IPS-18c (cell line): Measurements from ENCODE around the gene NWD2.

Experiments
- H3K4me3 ChIP-seq: 2 replicates; pipeline ENCODE4 v1.7.0; 2013; ENCODE audit warnings: low read depth, mild to moderate bottlenecking, low read length, moderate library complexity; ENCODE audit not compliant: insufficient read depth
- H3K9me3 ChIP-seq: one replicate; pipeline ENCODE4 v1.6.1; 2013; ENCODE audit warnings: mild to moderate bottlenecking, low read length, moderate library complexity; ENCODE audit not compliant: control insufficient read depth, insufficient read depth

NWD2 gene

GRCh38 chr4:37445023-37445422, 200.5 kb downstream of the NWD2 start:
- H3K4me3 ChIP-seq = no peak overlapping the region
- no peaks in the 10 kb centered on the region for H3K9me3 ChIP-seq

DNA sequence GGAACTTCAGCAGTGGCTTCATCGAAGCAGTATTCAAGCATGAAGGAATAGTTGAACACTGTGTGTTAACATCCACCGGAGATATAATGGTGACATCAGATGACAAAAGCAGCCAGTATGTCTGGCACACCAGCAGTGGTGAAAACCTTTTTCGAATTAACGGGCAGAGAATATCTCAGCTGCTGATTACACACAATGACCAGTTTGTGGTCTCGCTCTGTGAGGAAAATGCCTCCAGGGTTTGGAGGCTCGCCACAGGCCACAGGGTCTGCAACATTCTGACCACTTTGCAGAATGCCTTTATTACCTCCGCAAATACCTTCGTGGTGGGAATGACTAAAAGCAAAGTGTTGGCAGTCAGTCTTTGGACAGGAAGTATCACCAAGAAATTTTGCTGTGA, 201.5 kb downstream of the NWD2 start:
- Histone ChIP-seq H3K4me3 (no peak overlapping the region), H3K9me3 (no peaks in the 10 kb centered on the region)

- H3K4me3 ChIP-seq = no peak overlapping the region
Measured at GRCh38 chr4:37447886-37448285, 203.3 kb downstream of the NWD2 start.

GRCh38 chr4:37450309-37450708, 205.8 kb downstream of the NWD2 start:
- Histone ChIP-seq H3K4me3 (no peak overlapping the region), H3K9me3 (no peaks in the 10 kb centered on the region)

More at GRCh38 chr4:37447886-37448285, 203.3 kb downstream of the NWD2 start:
- no peaks in the 10 kb centered on the region for H3K9me3 ChIP-seq

GRCh38 chr4:37450911-37451310, 206.4 kb downstream of the NWD2 start:
- no peaks in the 10 kb centered on the region for H3K9me3 ChIP-seq

GRCh38 chr4:37451656-37452055, 207.1 kb downstream of the NWD2 start:
- Histone ChIP-seq H3K9me3 (no peaks in the 10 kb centered on the region), H3K4me3 (no peak overlapping the region)

More at GRCh38 chr4:37450911-37451310, 206.4 kb downstream of the NWD2 start:
- no peak overlapping the region for H3K4me3 ChIP-seq

- H3K9me3 ChIP-seq = no peaks in the 10 kb centered on the region
- peak overlapping the region; percentile 67 for H3K4me3 ChIP-seq
Measured at GRCh38 chr4:37452952-37453280, 208.4 kb downstream of the NWD2 start.

DNA sequence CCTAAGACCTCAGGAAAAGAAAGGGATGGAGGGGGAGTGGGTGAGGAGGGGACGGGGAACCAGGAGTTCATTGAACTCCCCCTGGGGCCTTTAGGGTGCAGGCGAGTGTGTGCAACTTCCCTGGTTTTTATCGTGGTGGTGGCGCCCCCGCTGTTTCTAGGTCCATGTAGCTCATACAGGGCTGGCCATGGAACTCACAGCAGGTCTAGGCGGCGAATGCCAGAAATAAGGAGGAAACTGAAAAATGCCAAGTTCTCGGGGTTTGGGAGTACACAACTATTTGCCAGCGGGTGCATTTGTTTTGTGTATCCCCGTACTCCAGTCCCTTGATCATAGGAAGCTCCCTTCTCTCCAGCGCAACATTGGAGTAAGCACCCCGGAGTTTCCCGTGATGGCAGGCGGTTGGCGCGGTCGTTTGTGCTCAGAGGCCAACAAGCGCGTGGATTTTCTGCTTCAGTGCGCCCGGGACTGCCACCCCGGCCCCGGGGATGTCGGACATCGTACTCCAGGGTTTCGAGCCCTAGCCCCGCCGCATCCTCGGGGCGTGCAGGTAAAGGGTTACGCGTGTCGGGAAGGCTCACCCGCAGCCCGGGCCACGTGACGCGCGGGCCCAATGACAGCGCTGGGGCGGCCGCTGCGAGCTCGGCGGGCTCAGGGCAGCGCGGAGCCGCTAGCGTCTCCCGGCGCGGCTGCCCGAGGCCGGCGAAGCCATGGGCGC, 208.9 kb downstream of the NWD2 start:
- Histone ChIP-seq H3K9me3 (no peaks in the 10 kb centered on the region), H3K4me3 (peak overlapping the region; percentile 67)

DNA sequence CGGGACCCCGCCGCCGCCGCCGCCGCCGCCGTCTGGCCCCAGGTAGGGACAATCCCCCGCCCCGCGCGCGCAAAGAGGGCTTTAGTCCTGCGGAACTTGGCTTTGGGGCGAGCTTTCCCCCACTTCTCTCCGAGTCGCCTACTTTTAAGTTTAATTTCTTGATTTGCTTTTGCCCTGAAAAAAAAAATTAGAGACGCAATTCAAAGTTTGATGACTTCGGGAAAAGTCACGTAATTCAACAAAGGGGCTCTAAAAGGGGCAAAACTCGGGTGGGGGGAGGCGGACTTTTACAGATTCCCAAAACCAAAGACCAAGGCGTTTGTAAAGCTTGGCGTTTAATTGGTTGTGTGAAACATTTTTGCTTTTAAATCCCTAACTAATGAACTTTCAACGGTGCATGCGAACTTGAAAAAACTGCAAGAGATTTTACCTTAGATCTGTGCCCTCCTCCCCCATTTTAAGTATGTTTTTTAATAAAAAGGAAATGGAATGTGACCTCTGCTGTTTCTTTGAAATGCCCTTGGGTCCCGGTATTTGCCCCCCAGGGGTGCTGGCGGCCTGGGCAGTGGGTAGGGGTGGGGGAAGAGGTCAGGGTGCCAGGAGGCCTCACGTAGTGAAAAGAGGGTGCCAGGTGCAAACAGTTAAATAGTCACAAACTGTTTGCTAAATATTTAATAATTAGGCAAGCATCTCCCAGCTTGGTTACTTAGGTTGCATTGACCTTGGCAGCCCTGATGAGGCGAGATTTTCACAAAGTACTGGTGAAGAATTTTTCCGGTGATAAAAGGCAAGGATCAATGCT, 209.7 kb downstream of the NWD2 start:
- no peaks in the 10 kb centered on the region for H3K9me3 ChIP-seq
- peak overlapping the region; percentile 67; the same call in 1 of the 2 replicates for H3K4me3 ChIP-seq

- Histone ChIP-seq H3K9me3 (no peaks in the 10 kb centered on the region), H3K4me3 (no peak overlapping the region)
Measured at GRCh38 chr4:37455301-37456131, 211.0 kb downstream of the NWD2 start.

- H3K4me3 ChIP-seq = no peak overlapping the region
- H3K9me3 ChIP-seq = no peaks in the 10 kb centered on the region
Measured at GRCh38 chr4:37461801-37462200, 217.3 kb downstream of the NWD2 start.

DNA sequence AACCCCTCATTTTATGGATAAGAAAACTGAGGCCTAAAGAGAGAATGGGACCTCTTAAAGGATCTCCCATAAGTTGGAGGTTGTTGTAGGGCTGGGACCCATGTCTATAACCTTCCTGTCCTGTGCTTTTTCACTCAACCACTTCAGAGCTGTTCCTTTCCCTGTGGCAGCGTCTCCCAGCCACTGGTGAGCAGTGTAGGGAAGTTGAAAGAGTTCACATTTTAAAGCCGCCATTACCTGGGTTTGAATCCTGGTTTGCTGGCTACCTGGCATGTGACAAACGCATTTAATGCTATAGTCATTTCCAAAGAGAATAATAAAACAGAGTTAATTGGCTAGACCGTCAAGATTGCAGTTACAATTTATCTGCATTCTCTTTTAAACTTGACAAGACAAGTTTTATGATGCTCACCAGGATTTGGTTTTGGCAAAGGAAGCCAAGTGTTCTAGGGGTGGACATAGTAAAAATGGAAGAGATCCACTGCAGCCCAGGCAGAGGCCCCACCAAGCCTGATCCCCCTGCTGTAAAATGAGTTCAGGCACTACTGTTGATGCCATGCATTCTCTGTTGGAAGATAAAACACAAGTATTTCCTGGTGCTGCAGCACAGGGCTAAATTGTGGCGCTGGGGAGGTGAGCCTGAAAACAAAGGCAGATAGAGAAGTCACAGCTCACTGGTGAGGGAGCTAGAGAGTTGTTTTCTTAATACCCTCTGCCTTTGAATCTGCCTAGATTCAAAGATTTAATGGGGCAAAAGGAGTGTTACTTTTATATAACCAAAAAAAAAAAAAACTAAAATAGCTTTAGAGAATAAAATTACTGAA, 218.7 kb downstream of the NWD2 start:
- Histone ChIP-seq H3K9me3 (no peaks in the 10 kb centered on the region), H3K4me3 (no peak overlapping the region)

DNA sequence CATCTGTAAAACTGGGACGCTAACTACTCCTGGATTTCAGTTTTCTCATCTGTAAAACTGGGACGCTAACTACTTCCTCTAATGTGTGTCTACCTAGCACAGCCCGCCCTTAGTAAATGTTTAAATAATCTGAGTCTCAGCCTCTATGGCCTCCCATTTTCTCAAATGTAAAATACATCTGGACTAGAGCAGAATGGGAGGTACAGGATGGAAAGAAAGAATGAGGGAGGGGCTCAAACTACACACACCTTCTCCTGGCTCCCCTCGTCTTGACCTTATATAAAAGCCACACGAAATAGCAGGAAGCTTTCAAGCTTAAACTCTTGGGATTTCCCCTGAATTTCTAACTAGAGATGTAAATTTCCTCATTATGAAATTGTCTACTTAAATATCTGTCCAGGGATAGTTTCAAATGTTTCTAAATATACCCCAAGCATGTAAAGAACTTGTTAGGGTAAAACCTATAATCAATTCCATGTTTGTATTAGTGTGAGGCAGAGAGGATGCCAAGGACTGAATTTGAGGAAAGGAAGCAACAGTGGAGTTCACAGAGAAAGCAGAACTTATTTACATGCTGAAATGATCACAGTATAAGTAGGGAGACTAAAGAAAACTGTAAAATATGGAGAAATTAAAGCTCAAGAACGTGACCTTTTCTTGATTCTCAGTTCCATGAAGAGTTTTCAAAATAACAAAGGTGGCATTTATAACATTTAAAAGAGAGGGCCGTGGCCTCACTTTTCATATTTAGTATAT, 220.0 kb downstream of the NWD2 start:
- H3K9me3 ChIP-seq = no peaks in the 10 kb centered on the region
- no peak overlapping the region for H3K4me3 ChIP-seq

GRCh38 chr4:37465296-37465695, 220.8 kb downstream of the NWD2 start:
- H3K4me3 ChIP-seq = no peak overlapping the region
- no peaks in the 10 kb centered on the region for H3K9me3 ChIP-seq

GRCh38 chr4:37465845-37466244, 221.3 kb downstream of the NWD2 start:
- no peak overlapping the region for H3K4me3 ChIP-seq
- no peaks in the 10 kb centered on the region for H3K9me3 ChIP-seq

- H3K9me3 ChIP-seq = no peaks in the 10 kb centered on the region
- H3K4me3 ChIP-seq = no peak overlapping the region
Measured at GRCh38 chr4:37467223-37467622, 222.7 kb downstream of the NWD2 start.
